Measurements from ENCODE around the gene KIF26B. TPM values are rescaled to one million over a fixed set of nuclear protein-coding genes. Genes with fewer than 3 reads are reported as not detected.

Gene KIF26B
- polyA plus RNA-seq, 2 of the 4 experiments (the other 2 are of a cell fraction) = 0.01 to 0.04 TPM

DNA sequence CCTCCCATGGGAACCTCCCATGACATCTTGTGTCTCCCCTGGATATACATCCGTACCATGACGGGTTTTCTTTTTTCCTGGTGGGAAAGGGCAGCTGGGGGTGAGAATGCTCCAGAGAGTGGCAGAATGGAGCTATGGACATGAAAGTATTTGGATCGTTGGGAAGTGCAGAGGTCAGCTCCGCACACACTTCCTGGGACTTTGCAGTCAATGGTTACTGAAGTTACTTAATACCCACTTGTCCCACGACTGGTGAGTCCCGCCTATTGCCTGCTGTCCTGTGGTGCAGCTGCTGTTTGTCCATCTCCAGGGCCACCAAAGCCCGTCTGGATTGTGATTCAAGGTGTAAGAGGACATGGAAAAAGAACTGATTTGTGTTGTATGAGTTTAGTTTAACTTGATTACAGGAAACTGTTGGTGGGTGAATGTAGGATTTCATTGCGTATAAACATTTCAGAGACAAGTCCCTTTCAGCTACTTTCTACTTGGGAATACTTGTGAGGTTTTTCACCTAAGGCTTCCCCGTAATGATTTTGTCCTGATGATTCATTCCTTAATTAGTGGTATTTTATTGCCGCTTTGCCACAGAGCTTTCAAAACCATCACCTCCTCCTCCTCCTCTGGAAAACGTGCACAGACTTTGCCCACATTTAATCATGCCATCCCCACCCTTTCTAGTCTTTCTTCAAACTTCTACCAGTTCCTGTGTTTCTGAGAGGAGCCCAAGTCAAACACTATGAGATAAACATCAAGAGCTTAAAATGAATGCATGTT lies 308.8 kb downstream of the KIF26B start (continued):
- TF ChIP-seq TP53 (CRISPR knock-in tag; IDR thresholded peaks at IDR 0.05) = no peak

GRCh38 chr1:245464290-245464689 lies 309.5 kb downstream of the KIF26B start:
- no peak for ATAC-seq
- POLR2A ChIA-PET = no interaction called here
- H3K27ac ChIP-seq = no peak overlapping the region
- TF ChIP-seq HEYL (CRISPR knock-in tag; IDR thresholded peaks at IDR 0.05) = no peak
- CTCF ChIA-PET = no interaction called here
- no peak for DNase-seq (ENCODE audit: low read depth in 1 of 2, low spot score in 1 of 2)
- 44% methylated on average over 15 of the region's 15 CpGs for WGBS (ENCODE audit: missing lambda C conversion rate)
- no peak overlapping the region for H3K4me3 ChIP-seq
- FAIRE-seq = no peak
- H3K4me2 ChIP-seq = no peak overlapping the region
- no peaks in the 10 kb centered on the region for H3K9me3 ChIP-seq
- H3K4me1 ChIP-seq = no peaks in the 10 kb centered on the region

DNA sequence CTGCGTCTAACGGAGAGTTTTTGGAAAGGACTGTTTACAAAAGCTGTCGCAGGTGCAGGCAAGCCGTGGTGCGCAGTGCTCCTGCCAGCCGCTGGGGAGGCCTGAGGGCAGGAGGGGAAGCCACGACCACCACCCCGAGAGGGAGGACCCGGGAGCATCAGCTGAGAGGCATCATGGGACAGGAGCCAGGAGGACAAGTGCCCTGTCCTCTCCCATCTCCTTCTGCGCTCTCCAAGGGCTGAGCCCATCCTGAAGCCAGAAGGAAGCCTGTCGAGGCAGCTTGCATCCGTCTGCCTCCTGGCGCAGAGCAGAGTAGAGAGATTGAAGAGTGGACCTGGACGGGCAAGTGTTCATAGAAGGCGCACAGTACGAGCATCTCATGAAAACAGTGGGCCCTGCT lies 310.9 kb downstream of the KIF26B start:
- Histone ChIP-seq H3K4me1 (no peaks in the 10 kb centered on the region), H3K27ac (no peak overlapping the region), H3K9me3 (no peaks in the 10 kb centered on the region), H3K4me2 (no peak overlapping the region), H3K4me3 (no peak overlapping the region)
- ATAC-seq (peak in 1 of 2 experiments; percentile 27; a peak in 3 of 6 replicates), DNase-seq (ENCODE audit: low read depth in 1 of 2, low spot score in 1 of 2) (no peak), FAIRE-seq (no peak)
- ChIA-PET CTCF (interaction anchor here (0.6 kb wide), 1 partner anchor 57 kb away, joined by 3 read pairs; no protein-coding TSS in a partner anchor), POLR2A (no interaction called here)
- 49% methylated on average over 15 of the region's 16 CpGs for WGBS (ENCODE audit: missing lambda C conversion rate)
- no peak for TF ChIP-seq EHF (CRISPR knock-in tag; IDR thresholded peaks at IDR 0.05)
- TF ChIP-seq HOXA7 (CRISPR knock-in tag; IDR thresholded peaks at IDR 0.05) = no peak
- no peak for TF ChIP-seq POLR2A (IDR thresholded peaks at IDR 0.05; ENCODE audit: low read length)
- no peak for TF ChIP-seq CEBPB (IDR thresholded peaks at IDR 0.05)
- no peak for TF ChIP-seq FOSB (CRISPR knock-in tag; IDR thresholded peaks at IDR 0.05)
- TF ChIP-seq BHLHE40 (IDR thresholded peaks at IDR 0.05; ENCODE audit: low read depth, low read length) = no peak
- no peak for TF ChIP-seq POLR2AphosphoS2 (conservative IDR thresholded peaks at IDR 0.05; ENCODE audit: low read length)
- no peak for TF ChIP-seq ZNF302 (CRISPR knock-in tag; IDR thresholded peaks at IDR 0.05)
- no peak for TF ChIP-seq CBX8 (IDR thresholded peaks at IDR 0.05)
- no peak for TF ChIP-seq JUN (IDR thresholded peaks at IDR 0.05)
- TF ChIP-seq ZSCAN20 (CRISPR knock-in tag; IDR thresholded peaks at IDR 0.05) = no peak
- TF ChIP-seq ZC3H11A (IDR thresholded peaks at IDR 0.05) = no peak
- TF ChIP-seq, protein P1, sequence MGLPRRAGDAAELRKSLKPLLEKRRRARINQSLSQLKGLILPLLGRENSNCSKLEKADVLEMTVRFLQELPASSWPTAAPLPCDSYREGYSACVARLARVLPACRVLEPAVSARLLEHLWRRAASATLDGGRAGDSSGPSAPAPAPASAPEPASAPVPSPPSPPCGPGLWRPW (IDR thresholded peaks at IDR 0.05) = no peak
- no peak for TF ChIP-seq EHMT2 (IDR thresholded peaks at IDR 0.05; ENCODE audit: low read depth)
- no peak for TF ChIP-seq CHD2 (IDR thresholded peaks at IDR 0.05; ENCODE audit: low read length, partially characterized antibody)
- no peak for TF ChIP-seq PBX3 (IDR thresholded peaks at IDR 0.05)
- TF ChIP-seq HEYL (CRISPR knock-in tag; IDR thresholded peaks at IDR 0.05) = no peak
- TF ChIP-seq HOXB13 (CRISPR knock-in tag; IDR thresholded peaks at IDR 0.05; ENCODE audit: low read depth) = no peak
- no peak for TF ChIP-seq GATA3 (IDR thresholded peaks at IDR 0.05; ENCODE audit: borderline replicate concordance)
- TF ChIP-seq KDM1A (IDR thresholded peaks at IDR 0.05; ENCODE audit: low read depth) = no peak

DNA sequence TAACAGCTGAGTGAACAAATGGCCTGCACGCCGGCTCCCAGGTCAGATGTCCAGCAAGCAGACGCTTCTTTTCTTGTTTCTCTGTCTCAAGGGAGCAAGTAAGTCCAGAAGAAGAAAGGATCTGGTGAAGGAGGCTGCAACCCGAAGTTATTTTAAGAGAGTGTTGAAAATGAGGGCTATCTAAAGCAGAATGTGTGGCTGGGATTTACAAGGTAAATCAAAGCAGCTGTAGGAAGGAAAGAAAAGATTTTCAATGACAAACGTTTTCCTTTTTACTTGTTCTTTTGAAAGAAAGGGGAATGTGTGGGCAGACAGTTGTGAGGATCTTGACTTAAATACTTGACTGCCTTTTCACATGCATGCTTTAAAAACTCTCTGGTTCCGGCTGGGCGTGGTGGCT lies 311.5 kb downstream of the KIF26B start:
- H3K4me2 ChIP-seq = no peak overlapping the region
- no peaks in the 10 kb centered on the region for H3K4me1 ChIP-seq
- FAIRE-seq (no peak), DNase-seq (ENCODE audit: low read depth in 1 of 2, low spot score in 1 of 2) (no peak), ATAC-seq (no peak)
- no peaks in the 10 kb centered on the region for H3K9me3 ChIP-seq
- H3K27ac ChIP-seq = no peak overlapping the region
- ChIA-PET CTCF (no interaction called here), POLR2A (no interaction called here)
- 39% methylated on average over 7 of the region's 7 CpGs for WGBS (ENCODE audit: missing lambda C conversion rate)
- no peak overlapping the region for H3K4me3 ChIP-seq
- TF ChIP-seq NFE2L2 (conservative IDR thresholded peaks at IDR 0.05; ENCODE audit: low read length) = no peak
- TF ChIP-seq MAZ (IDR thresholded peaks at IDR 0.05; ENCODE audit: borderline replicate concordance, low read depth, low read length) = no peak
- no peak for TF ChIP-seq FOSL2 (IDR thresholded peaks at IDR 0.05)
- TF ChIP-seq FOSL2 (CRISPR knock-in tag; IDR thresholded peaks at IDR 0.05) = no peak
- no peak for TF ChIP-seq ZC3H11A (IDR thresholded peaks at IDR 0.05)
- TF ChIP-seq ZSCAN20 (CRISPR knock-in tag; IDR thresholded peaks at IDR 0.05) = no peak
- no peak for TF ChIP-seq RARB (CRISPR knock-in tag; IDR thresholded peaks at IDR 0.05)
- TF ChIP-seq ZNF302 (CRISPR knock-in tag; IDR thresholded peaks at IDR 0.05) = no peak
- TF ChIP-seq, protein P2, sequence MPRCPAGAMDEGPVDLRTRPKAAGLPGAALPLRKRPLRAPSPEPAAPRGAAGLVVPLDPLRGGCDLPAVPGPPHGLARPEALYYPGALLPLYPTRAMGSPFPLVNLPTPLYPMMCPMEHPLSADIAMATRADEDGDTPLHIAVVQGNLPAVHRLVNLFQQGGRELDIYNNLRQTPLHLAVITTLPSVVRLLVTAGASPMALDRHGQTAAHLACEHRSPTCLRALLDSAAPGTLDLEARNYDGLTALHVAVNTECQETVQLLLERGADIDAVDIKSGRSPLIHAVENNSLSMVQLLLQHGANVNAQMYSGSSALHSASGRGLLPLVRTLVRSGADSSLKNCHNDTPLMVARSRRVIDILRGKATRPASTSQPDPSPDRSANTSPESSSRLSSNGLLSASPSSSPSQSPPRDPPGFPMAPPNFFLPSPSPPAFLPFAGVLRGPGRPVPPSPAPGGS (IDR thresholded peaks at IDR 0.05) = no peak
- TF ChIP-seq HOXB13 (CRISPR knock-in tag; IDR thresholded peaks at IDR 0.05; ENCODE audit: low read depth) = no peak
- TF ChIP-seq GATA3 (IDR thresholded peaks at IDR 0.05; ENCODE audit: borderline replicate concordance) = no peak
- no peak for TF ChIP-seq HEYL (CRISPR knock-in tag; IDR thresholded peaks at IDR 0.05)
- no peak for TF ChIP-seq RAD21 (conservative IDR thresholded peaks at IDR 0.05 in 1 of 2, IDR thresholded peaks at IDR 0.05 in 1 of 2)
- no peak for TF ChIP-seq SREBF2 (IDR thresholded peaks at IDR 0.05)
- TF ChIP-seq PBX3 (IDR thresholded peaks at IDR 0.05) = no peak
- no peak for TF ChIP-seq ESRRA (IDR thresholded peaks at IDR 0.05; ENCODE audit: borderline replicate concordance, low read length)

Data from A549 (cell line).